Gastrocnemius medialis (tissue), 4 donors: ENCODE data around the gene PBX4.
"Not testable (repeated sequence)": the region's sequence is repeated elsewhere in the genome, so short reads cannot be mapped to it uniquely, and the experiment has no call there.

ENCODE experiments used
- POLR2A ChIP-seq, 2 donors: fragments of 450-650 bp; IDR thresholded peaks; one replicate each; pipeline ENCODE4 v1.6.1; 2017; ENCODE audit warnings: antibody characterized with exemption in 2 of 2, mild to moderate bottlenecking in 2 of 2, moderate library complexity in 2 of 2
- TF ChIP-seq, protein P1 (sequence below), 5 experiments: fragments of 450-650 bp in 3 of 5; fragments of 200-600 bp in 2 of 5; sonication (generic) in 2 of 5; IDR thresholded peaks in 4 of 5; conservative IDR thresholded peaks in 1 of 5; 1 replicate in 4 of 5; 2 replicates in 1 of 5; pipeline ENCODE4 v1.5.1; 2016 to 2019; ENCODE audit warnings: antibody characterized with exemption in 5 of 5, mild to moderate bottlenecking in 3 of 5, moderate library complexity in 3 of 5

- TF ChIP-seq, protein P1, sequence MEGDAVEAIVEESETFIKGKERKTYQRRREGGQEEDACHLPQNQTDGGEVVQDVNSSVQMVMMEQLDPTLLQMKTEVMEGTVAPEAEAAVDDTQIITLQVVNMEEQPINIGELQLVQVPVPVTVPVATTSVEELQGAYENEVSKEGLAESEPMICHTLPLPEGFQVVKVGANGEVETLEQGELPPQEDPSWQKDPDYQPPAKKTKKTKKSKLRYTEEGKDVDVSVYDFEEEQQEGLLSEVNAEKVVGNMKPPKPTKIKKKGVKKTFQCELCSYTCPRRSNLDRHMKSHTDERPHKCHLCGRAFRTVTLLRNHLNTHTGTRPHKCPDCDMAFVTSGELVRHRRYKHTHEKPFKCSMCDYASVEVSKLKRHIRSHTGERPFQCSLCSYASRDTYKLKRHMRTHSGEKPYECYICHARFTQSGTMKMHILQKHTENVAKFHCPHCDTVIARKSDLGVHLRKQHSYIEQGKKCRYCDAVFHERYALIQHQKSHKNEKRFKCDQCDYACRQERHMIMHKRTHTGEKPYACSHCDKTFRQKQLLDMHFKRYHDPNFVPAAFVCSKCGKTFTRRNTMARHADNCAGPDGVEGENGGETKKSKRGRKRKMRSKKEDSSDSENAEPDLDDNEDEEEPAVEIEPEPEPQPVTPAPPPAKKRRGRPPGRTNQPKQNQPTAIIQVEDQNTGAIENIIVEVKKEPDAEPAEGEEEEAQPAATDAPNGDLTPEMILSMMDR (IDR thresholded peaks at IDR 0.05 in 4 of 5, conservative IDR thresholded peaks at IDR 0.05 in 1 of 5) = not testable (repeated sequence)
- TF ChIP-seq POLR2A (IDR thresholded peaks at IDR 0.05) = not testable (repeated sequence)
These were observed 47.0 kb upstream of the PBX4 start for GRCh38 chr19:19665420-19665948.
